ENCODE data around the gene SPRY1. TPM values are rescaled to one million over a fixed set of nuclear protein-coding genes. Genes with fewer than 3 reads are reported as not detected.

Gene SPRY1
- total RNA-seq, 1 donor from 2014 or later = 54.2 TPM

DNA sequence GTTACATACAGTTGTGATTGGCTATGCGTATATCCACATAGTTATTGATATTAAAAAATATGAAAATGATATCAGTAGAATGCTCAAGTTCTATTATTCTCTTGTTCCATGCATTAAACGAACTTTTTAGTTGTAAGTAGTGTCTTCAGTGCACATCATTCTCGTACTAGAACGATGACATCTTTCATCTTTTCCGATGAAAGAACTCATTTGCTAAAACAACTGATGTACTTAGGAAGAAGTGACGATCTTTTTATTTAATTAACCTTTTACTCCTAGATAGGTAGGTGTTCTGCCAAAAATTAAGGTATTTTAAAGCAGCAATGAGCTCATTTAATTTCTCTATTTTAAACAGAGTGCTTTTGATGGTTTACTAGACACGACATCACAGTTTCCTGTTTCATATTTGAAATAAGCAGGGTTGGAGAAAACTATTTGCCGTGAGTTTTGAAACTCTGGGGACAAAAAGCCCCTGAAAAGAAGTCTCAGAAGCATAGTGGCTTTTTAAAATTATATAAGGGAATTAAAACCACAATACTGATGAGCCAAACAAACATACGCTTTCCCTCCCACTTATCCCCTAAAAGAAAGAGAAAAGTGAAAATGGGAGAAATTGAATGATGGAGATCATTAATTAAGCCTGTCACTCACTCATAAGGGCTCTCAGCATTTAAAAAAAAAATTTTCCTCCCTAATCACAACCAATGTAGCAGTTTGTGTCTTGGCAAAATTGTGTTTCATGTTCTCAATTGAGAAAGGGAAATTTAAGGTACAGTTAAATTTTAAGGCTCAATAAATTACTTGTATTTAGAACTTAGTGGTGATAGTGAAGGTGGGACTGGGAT is 25.6 kb downstream of the SPRY1 start:
- H3K27me3 Mint-ChIP-seq (ENCODE audit: low read depth) = no peaks in the 10 kb centered on the region
- peaks cover 14% of the 10 kb centered on the region for H3K9me3 Mint-ChIP-seq (ENCODE audit: low read depth)
- TF ChIP-seq, protein P1, sequence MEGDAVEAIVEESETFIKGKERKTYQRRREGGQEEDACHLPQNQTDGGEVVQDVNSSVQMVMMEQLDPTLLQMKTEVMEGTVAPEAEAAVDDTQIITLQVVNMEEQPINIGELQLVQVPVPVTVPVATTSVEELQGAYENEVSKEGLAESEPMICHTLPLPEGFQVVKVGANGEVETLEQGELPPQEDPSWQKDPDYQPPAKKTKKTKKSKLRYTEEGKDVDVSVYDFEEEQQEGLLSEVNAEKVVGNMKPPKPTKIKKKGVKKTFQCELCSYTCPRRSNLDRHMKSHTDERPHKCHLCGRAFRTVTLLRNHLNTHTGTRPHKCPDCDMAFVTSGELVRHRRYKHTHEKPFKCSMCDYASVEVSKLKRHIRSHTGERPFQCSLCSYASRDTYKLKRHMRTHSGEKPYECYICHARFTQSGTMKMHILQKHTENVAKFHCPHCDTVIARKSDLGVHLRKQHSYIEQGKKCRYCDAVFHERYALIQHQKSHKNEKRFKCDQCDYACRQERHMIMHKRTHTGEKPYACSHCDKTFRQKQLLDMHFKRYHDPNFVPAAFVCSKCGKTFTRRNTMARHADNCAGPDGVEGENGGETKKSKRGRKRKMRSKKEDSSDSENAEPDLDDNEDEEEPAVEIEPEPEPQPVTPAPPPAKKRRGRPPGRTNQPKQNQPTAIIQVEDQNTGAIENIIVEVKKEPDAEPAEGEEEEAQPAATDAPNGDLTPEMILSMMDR (IDR thresholded peaks at IDR 0.05) = no peak
- H3K36me3 Mint-ChIP-seq (ENCODE audit: low read depth) = no peaks in the 10 kb centered on the region
- no peak for DNase-seq (ENCODE audit: low spot score)
- no peak overlapping the region for H3K4me3 Mint-ChIP-seq (ENCODE audit: unreplicated experiment)
- peaks cover 23% of the 10 kb centered on the region for H3K4me1 Mint-ChIP-seq (ENCODE audit: low read depth)
- no peak overlapping the region for H3K27ac Mint-ChIP-seq (ENCODE audit: unreplicated experiment)

- H3K4me1 Mint-ChIP-seq (ENCODE audit: low read depth) = peaks cover 10% of the 10 kb centered on the region
- H3K4me3 Mint-ChIP-seq (ENCODE audit: unreplicated experiment) = no peak overlapping the region
- peaks cover 1% of the 10 kb centered on the region for H3K36me3 Mint-ChIP-seq (ENCODE audit: low read depth)
- H3K27ac Mint-ChIP-seq (ENCODE audit: unreplicated experiment) = no peak overlapping the region
- no peaks in the 10 kb centered on the region for H3K27me3 Mint-ChIP-seq (ENCODE audit: low read depth)
- TF ChIP-seq, protein P1 (IDR thresholded peaks at IDR 0.05) = no peak
- no peak for DNase-seq (ENCODE audit: low spot score)
- H3K9me3 Mint-ChIP-seq (ENCODE audit: low read depth) = peaks cover 20% of the 10 kb centered on the region
Measured at GRCh38 chr4:123423819-123424218, 27.2 kb downstream of the SPRY1 start.

GRCh38 chr4:123427951-123428350 is 31.4 kb downstream of the SPRY1 start:
- H3K27ac Mint-ChIP-seq (ENCODE audit: unreplicated experiment) = no peak overlapping the region
- peaks cover 20% of the 10 kb centered on the region for H3K9me3 Mint-ChIP-seq (ENCODE audit: low read depth)
- H3K36me3 Mint-ChIP-seq (ENCODE audit: low read depth) = peaks cover 1% of the 10 kb centered on the region
- H3K4me1 Mint-ChIP-seq (ENCODE audit: low read depth) = no peaks in the 10 kb centered on the region
- H3K27me3 Mint-ChIP-seq (ENCODE audit: low read depth) = no peaks in the 10 kb centered on the region
- DNase-seq (ENCODE audit: low spot score) = no peak
- TF ChIP-seq, protein P1 (IDR thresholded peaks at IDR 0.05) = no peak
- H3K4me3 Mint-ChIP-seq (ENCODE audit: unreplicated experiment) = no peak overlapping the region

GRCh38 chr4:123430031-123430430 is 33.4 kb downstream of the SPRY1 start:
- Mint-ChIP-seq H3K4me3 (ENCODE audit: unreplicated experiment) (no peak overlapping the region), H3K4me1 (ENCODE audit: low read depth) (no peaks in the 10 kb centered on the region), H3K36me3 (ENCODE audit: low read depth) (peaks cover 1% of the 10 kb centered on the region), H3K27ac (ENCODE audit: unreplicated experiment) (no peak overlapping the region), H3K27me3 (ENCODE audit: low read depth) (no peaks in the 10 kb centered on the region), H3K9me3 (ENCODE audit: low read depth) (peaks cover 23% of the 10 kb centered on the region)
- TF ChIP-seq, protein P1 (IDR thresholded peaks at IDR 0.05) = no peak
- no peak for DNase-seq (ENCODE audit: low spot score)

GRCh38 chr4:123430501-123430900 is 33.9 kb downstream of the SPRY1 start:
- no peaks in the 10 kb centered on the region for H3K27me3 Mint-ChIP-seq (ENCODE audit: low read depth)
- no peak overlapping the region for H3K27ac Mint-ChIP-seq (ENCODE audit: unreplicated experiment)
- H3K4me3 Mint-ChIP-seq (ENCODE audit: unreplicated experiment) = no peak overlapping the region
- peaks cover 1% of the 10 kb centered on the region for H3K36me3 Mint-ChIP-seq (ENCODE audit: low read depth)
- peaks cover 20% of the 10 kb centered on the region for H3K9me3 Mint-ChIP-seq (ENCODE audit: low read depth)
- no peaks in the 10 kb centered on the region for H3K4me1 Mint-ChIP-seq (ENCODE audit: low read depth)
- TF ChIP-seq, protein P1 (IDR thresholded peaks at IDR 0.05) = no peak
- DNase-seq (ENCODE audit: low spot score) = no peak
